Ectodermal cell (in vitro differentiated cells): ENCODE data around the gene ANKH.
"Not testable (repeated sequence)": the region's sequence is repeated elsewhere in the genome, so short reads cannot be mapped to it uniquely, and the experiment has no call there.

ENCODE experiments used
- H3K27ac ChIP-seq: 2 replicates; pipeline ENCODE4 v1.7.0; 2013; ENCODE audit warnings: mild to moderate bottlenecking, low read depth, low read length; ENCODE audit not compliant: insufficient read depth, poor library complexity, severe bottlenecking
- H3K27me3 ChIP-seq: 2 replicates; pipeline ENCODE4 v1.7.0; 2013; ENCODE audit warnings: mild to moderate bottlenecking, low read length; ENCODE audit not compliant: insufficient read depth, control insufficient read depth, poor library complexity, severe bottlenecking
- H3K36me3 ChIP-seq: one replicate; pipeline ENCODE4 v1.7.0; 2013; ENCODE audit warnings: low read length; ENCODE audit not compliant: control insufficient read depth, insufficient read depth
- H3K4me1 ChIP-seq: one replicate; pipeline ENCODE4 v1.7.0; 2013; ENCODE audit warnings: low read length; ENCODE audit not compliant: control insufficient read depth, insufficient read depth
- H3K4me3 ChIP-seq: 2 replicates; pipeline ENCODE4 v1.7.0; 2013; ENCODE audit warnings: low read depth, low read length, control low read depth; ENCODE audit not compliant: insufficient read depth
- H3K9me3 ChIP-seq: 2 replicates; pipeline ENCODE4 v1.7.0; 2013; ENCODE audit warnings: mild to moderate bottlenecking, low read length, moderate library complexity; ENCODE audit not compliant: control insufficient read depth
- WGBS, 2 experiments: methylation state at CpG; one replicate each; pipeline ENCODE4 v1.1.7; 2013; ENCODE audit warnings: missing lambda C conversion rate in 2 of 2; 5-methylcytosine and 5-hydroxymethylcytosine counted together

Gene ANKH

GRCh38 chr5:14884062-14884612, 12.6 kb upstream of the ANKH start:
- Histone ChIP-seq H3K4me3 (no peak overlapping the region), H3K27ac (no peak overlapping the region), H3K4me1 (no peaks in the 10 kb centered on the region), H3K9me3 (no peaks in the 10 kb centered on the region), H3K36me3 (no peaks in the 10 kb centered on the region), H3K27me3 (no peaks in the 10 kb centered on the region)
- WGBS, 2 experiments = 92 to 93% methylated on average over 3 to 4 of the region's 4 CpGs

- WGBS, 2 experiments = 87 to 94% methylated on average over 10 of the region's 10 CpGs
- H3K4me1 ChIP-seq = no peaks in the 10 kb centered on the region
- H3K36me3 ChIP-seq = no peaks in the 10 kb centered on the region
- H3K27ac ChIP-seq = no peak overlapping the region
- no peaks in the 10 kb centered on the region for H3K9me3 ChIP-seq
- no peak overlapping the region for H3K4me3 ChIP-seq
- H3K27me3 ChIP-seq = no peaks in the 10 kb centered on the region
Measured at GRCh38 chr5:14882658-14883580, 11.3 kb upstream of the ANKH start.

GRCh38 chr5:14881826-14882225, 10.2 kb upstream of the ANKH start:
- H3K27me3 ChIP-seq = no peaks in the 10 kb centered on the region
- WGBS, 2 experiments = 92% methylated on average over 9 of the region's 9 CpGs
- no peak overlapping the region for H3K27ac ChIP-seq
- no peaks in the 10 kb centered on the region for H3K36me3 ChIP-seq
- H3K4me3 ChIP-seq = no peak overlapping the region
- H3K4me1 ChIP-seq = no peaks in the 10 kb centered on the region
- no peaks in the 10 kb centered on the region for H3K9me3 ChIP-seq

- 86 to 100% methylated on average over 1 of the region's 1 CpG for WGBS, 2 experiments
Measured at GRCh38 chr5:14880688-14881087, 9.1 kb upstream of the ANKH start.

GRCh38 chr5:14879937-14880589, 8.5 kb upstream of the ANKH start:
- no peak overlapping the region for H3K27ac ChIP-seq
- H3K36me3 ChIP-seq = no peaks in the 10 kb centered on the region
- WGBS, 2 experiments = 90 to 95% methylated on average over 6 of the region's 6 CpGs
- H3K4me3 ChIP-seq = no peak overlapping the region
- H3K27me3 ChIP-seq = no peaks in the 10 kb centered on the region
- H3K4me1 ChIP-seq = no peaks in the 10 kb centered on the region
- H3K9me3 ChIP-seq = no peaks in the 10 kb centered on the region

More at GRCh38 chr5:14880688-14881087, 9.1 kb upstream of the ANKH start:
- no peak overlapping the region for H3K27ac ChIP-seq
- H3K4me1 ChIP-seq = no peaks in the 10 kb centered on the region
- H3K4me3 ChIP-seq = no peak overlapping the region
- H3K36me3 ChIP-seq = no peaks in the 10 kb centered on the region
- no peaks in the 10 kb centered on the region for H3K27me3 ChIP-seq
- no peaks in the 10 kb centered on the region for H3K9me3 ChIP-seq

- Histone ChIP-seq H3K27me3 (peaks cover 2% of the 10 kb centered on the region), H3K4me1 (no peaks in the 10 kb centered on the region), H3K36me3 (no peaks in the 10 kb centered on the region), H3K9me3 (no peaks in the 10 kb centered on the region), H3K27ac (no peak overlapping the region), H3K4me3 (no peak overlapping the region)
- 86 to 90% methylated on average over 2 of the region's 2 CpGs for WGBS, 2 experiments
Measured at GRCh38 chr5:14879393-14879792, 7.8 kb upstream of the ANKH start.

- H3K9me3 ChIP-seq, H3K36me3 ChIP-seq, H3K4me3 ChIP-seq, H3K27ac ChIP-seq, H3K4me1 ChIP-seq: not testable (repeated sequence)
- H3K27me3 ChIP-seq = peaks cover 14% of the 10 kb centered on the region
- 88 to 96% methylated on average over 8 to 9 of the region's 9 CpGs for WGBS, 2 experiments
Measured at GRCh38 chr5:14878192-14878591, 6.6 kb upstream of the ANKH start.

GRCh38 chr5:14876095-14876494, 4.5 kb upstream of the ANKH start:
- Histone ChIP-seq H3K9me3 (no peaks in the 10 kb centered on the region), H3K4me1 (no peaks in the 10 kb centered on the region), H3K27ac (no peak overlapping the region), H3K4me3 (no peak overlapping the region), H3K36me3 (no peaks in the 10 kb centered on the region), H3K27me3 (peaks cover 32% of the 10 kb centered on the region)
- 81 to 85% methylated on average over 5 of the region's 5 CpGs for WGBS, 2 experiments

GRCh38 chr5:14873790-14874189, 2.2 kb upstream of the ANKH start:
- Histone ChIP-seq H3K27ac (no peak overlapping the region), H3K4me3 (no peak overlapping the region), H3K36me3 (no peaks in the 10 kb centered on the region), H3K27me3 (peaks cover 55% of the 10 kb centered on the region), H3K4me1 (no peaks in the 10 kb centered on the region), H3K9me3 (no peaks in the 10 kb centered on the region)
- WGBS, 2 experiments = 94 to 95% methylated on average over 3 of the region's 3 CpGs

- no peaks in the 10 kb centered on the region for H3K9me3 ChIP-seq
- peaks cover 60% of the 10 kb centered on the region for H3K27me3 ChIP-seq
- H3K4me1 ChIP-seq = no peaks in the 10 kb centered on the region
- H3K27ac ChIP-seq = no peak overlapping the region
- no peak overlapping the region for H3K4me3 ChIP-seq
- WGBS, 2 experiments = 71 to 73% methylated on average over 8 to 9 of the region's 9 CpGs
- no peaks in the 10 kb centered on the region for H3K36me3 ChIP-seq
Measured at GRCh38 chr5:14873093-14873492, 1.5 kb upstream of the ANKH start.
